ENCODE results near the gene MAEA. TPM values are rescaled to one million over a fixed set of nuclear protein-coding genes. Genes with fewer than 3 reads are reported as not detected.

MAEA gene
- total RNA-seq, 1 donor from 2014 or later, result 38.2 TPM

- Histone ChIP-seq H3K79me2 (ENCODE audit: low read depth) (no peaks in the 10 kb centered on the region), H3K36me3 (no peaks in the 10 kb centered on the region), H3K4me1 (peaks cover 11% of the 10 kb centered on the region), H3K9me3 (ENCODE audit: low read depth) (no peaks in the 10 kb centered on the region), H3K4me3 (no peak overlapping the region), H3F3A (ENCODE audit: low read depth) (peaks cover 11% of the 10 kb centered on the region), H3K4me2 (no peak overlapping the region), H2AFZ (replicated peaks) (no peak overlapping the region), H3K27me3 (no peaks in the 10 kb centered on the region), H3K9ac (no peak overlapping the region), H3K27ac (peak overlapping the region; percentile 87), H4K20me1 (ENCODE audit: low read depth) (no peaks in the 10 kb centered on the region)
- peaks cover 2% of the 10 kb centered on the region for H3K27me3 Mint-ChIP-seq (ENCODE audit: insufficient read depth, low read depth)
- H3K4me3 Mint-ChIP-seq, result no peak overlapping the region
- TF ChIP-seq CTCF (IDR thresholded peaks at IDR 0.05), result no peak
- TF ChIP-seq EZH2 (IDR thresholded peaks at IDR 0.05), result no peak
- no peak for TF ChIP-seq EZH2phosphoT487 (IDR thresholded peaks at IDR 0.05)
- peak; percentile 72 for DNase-seq (ENCODE audit: low spot score)
- peak overlapping the region; percentile 7 for H3K27ac Mint-ChIP-seq
- peaks cover 8% of the 10 kb centered on the region for H3K4me1 Mint-ChIP-seq
- peaks cover 5% of the 10 kb centered on the region for H3K36me3 Mint-ChIP-seq
- H3K9me3 Mint-ChIP-seq, result no peaks in the 10 kb centered on the region
Measured at GRCh38 chr4:1381944-1382541, 92.4 kb downstream of the MAEA start.

GRCh38 chr4:1382776-1383727, 93.4 kb downstream of the MAEA start:
- TF ChIP-seq EZH2phosphoT487 (IDR thresholded peaks at IDR 0.05) (no peak), CTCF (IDR thresholded peaks at IDR 0.05) (no peak), EZH2 (IDR thresholded peaks at IDR 0.05) (no peak)
- Histone ChIP-seq H3K9ac (no peak overlapping the region), H2AFZ (replicated peaks) (no peak overlapping the region), H3K4me3 (no peak overlapping the region), H3K79me2 (ENCODE audit: low read depth) (no peaks in the 10 kb centered on the region), H3F3A (ENCODE audit: low read depth) (peaks cover 11% of the 10 kb centered on the region), H3K4me1 (peaks cover 11% of the 10 kb centered on the region), H3K36me3 (no peaks in the 10 kb centered on the region), H3K9me3 (ENCODE audit: low read depth) (no peaks in the 10 kb centered on the region), H4K20me1 (ENCODE audit: low read depth) (no peaks in the 10 kb centered on the region), H3K27ac (peak overlapping the region; percentile 87), H3K27me3 (no peaks in the 10 kb centered on the region), H3K4me2 (no peak overlapping the region)
- Mint-ChIP-seq H3K9me3 (no peaks in the 10 kb centered on the region), H3K4me3 (no peak overlapping the region), H3K27me3 (ENCODE audit: insufficient read depth, low read depth) (peaks cover 2% of the 10 kb centered on the region), H3K36me3 (peaks cover 11% of the 10 kb centered on the region), H3K27ac (no peak overlapping the region), H3K4me1 (peaks cover 8% of the 10 kb centered on the region)
- no peak for DNase-seq (ENCODE audit: low spot score)

GRCh38 chr4:1383728-1384591, 94.3 kb downstream of the MAEA start:
- Histone ChIP-seq H4K20me1 (ENCODE audit: low read depth) (no peaks in the 10 kb centered on the region), H3K9me3 (ENCODE audit: low read depth) (peaks cover 8% of the 10 kb centered on the region), H3K4me1 (peaks cover 11% of the 10 kb centered on the region), H3K36me3 (no peaks in the 10 kb centered on the region), H2AFZ (replicated peaks) (no peak overlapping the region), H3K27me3 (no peaks in the 10 kb centered on the region), H3K27ac (no peak overlapping the region), H3K4me2 (no peak overlapping the region), H3F3A (ENCODE audit: low read depth) (peaks cover 11% of the 10 kb centered on the region), H3K4me3 (no peak overlapping the region), H3K9ac (no peak overlapping the region), H3K79me2 (ENCODE audit: low read depth) (no peaks in the 10 kb centered on the region)
- Mint-ChIP-seq H3K27me3 (ENCODE audit: insufficient read depth, low read depth) (peaks cover 2% of the 10 kb centered on the region), H3K36me3 (peaks cover 18% of the 10 kb centered on the region), H3K27ac (no peak overlapping the region), H3K4me1 (peaks cover 8% of the 10 kb centered on the region), H3K4me3 (no peak overlapping the region), H3K9me3 (peaks cover 5% of the 10 kb centered on the region)
- no peak for DNase-seq (ENCODE audit: low spot score)
- TF ChIP-seq EZH2 (IDR thresholded peaks at IDR 0.05) (no peak), CTCF (IDR thresholded peaks at IDR 0.05) (no peak), EZH2phosphoT487 (IDR thresholded peaks at IDR 0.05) (no peak)
